Prostate gland (tissue), 2 donors: ENCODE measurements around the gene PGR.

ENCODE experiments used
- CTCF ChIP-seq, 4 experiments: fragments of 200-600 bp in 2 of 4; fragments of 450-650 bp in 2 of 4; sonication (generic) in 2 of 4; IDR thresholded peaks; 1 replicate in 3 of 4; 2 replicates in 1 of 4; pipeline ENCODE4 v1.5.1; 2016 to 2019; ENCODE audit warnings: antibody characterized with exemption in 4 of 4, mild to moderate bottlenecking in 2 of 4, moderate library complexity in 2 of 4
- POLR2A ChIP-seq: fragments of 450-650 bp; IDR thresholded peaks from one replicate; pipeline ENCODE4 v1.6.1; 2016; ENCODE audit warnings: antibody characterized with exemption, mild to moderate bottlenecking
- POLR2AphosphoS5 ChIP-seq: sonication (generic); formaldehyde crosslinking; IDR thresholded peaks from one replicate; pipeline ENCODE4 v1.6.1; 2017; ENCODE audit warnings: antibody characterized with exemption

GRCh38 chr11:101103433-101103832, 26.2 kb downstream of the PGR start:
- TF ChIP-seq POLR2AphosphoS5 (no peak), CTCF (IDR thresholded peaks at IDR 0.05) (no peak), POLR2A (no peak)
